ENCODE results near the gene TBC1D22A. TPM values are rescaled to one million over a fixed set of nuclear protein-coding genes. Genes with fewer than 3 reads are reported as not detected.

Gene TBC1D22A
- polyA plus RNA-seq, 2 donors: 15.1 to 17.4 TPM

GRCh38 chr22:47174671-47175112 is 412.2 kb downstream of the TBC1D22A start:
- Histone ChIP-seq H3K27ac (ENCODE audit: low read depth in 2 of 2, low read length in 1 of 2) (peak overlapping the region in 1 of 2 donors; percentile 34), H3K4me1 (ENCODE audit: control insufficient read depth in 2 of 2, insufficient read depth in 2 of 2, low read length in 1 of 2) (peaks cover 3 to 11% of the 10 kb centered on the region in 2 donors), H3K4me3 (ENCODE audit: low read depth in 1 of 2, low read length in 2 of 2) (no peak overlapping the region), H3K9me3 (ENCODE audit: control insufficient read depth in 2 of 2, insufficient read depth in 1 of 2, low read depth in 1 of 2, low read length in 1 of 2) (peaks cover 0 to 6% of the 10 kb centered on the region in 2 donors), H3K27me3 (ENCODE audit: control insufficient read depth in 1 of 2, insufficient read depth in 2 of 2, low read length in 2 of 2) (no peaks in the 10 kb centered on the region), H3K36me3 (ENCODE audit: control insufficient read depth in 2 of 2, insufficient read depth in 2 of 2, low read length in 1 of 2) (peaks cover 0 to 12% of the 10 kb centered on the region in 2 donors)
- 79 to 90% methylated on average over 12 to 14 of the region's 14 CpGs for WGBS, 2 donors

- WGBS, 2 donors: 77 to 83% methylated on average over 38 of the region's 38 CpGs
- peaks cover 3 to 11% of the 10 kb centered on the region in 2 donors for H3K4me1 ChIP-seq (ENCODE audit: control insufficient read depth in 2 of 2, insufficient read depth in 2 of 2, low read length in 1 of 2)
- no peak overlapping the region for H3K4me3 ChIP-seq (ENCODE audit: low read depth in 1 of 2, low read length in 2 of 2)
- H3K9me3 ChIP-seq (ENCODE audit: control insufficient read depth in 2 of 2, insufficient read depth in 1 of 2, low read depth in 1 of 2, low read length in 1 of 2): peaks cover 0 to 6% of the 10 kb centered on the region in 2 donors
- H3K36me3 ChIP-seq (ENCODE audit: control insufficient read depth in 2 of 2, insufficient read depth in 2 of 2, low read length in 1 of 2): peaks cover 0 to 12% of the 10 kb centered on the region in 2 donors
- H3K27me3 ChIP-seq (ENCODE audit: control insufficient read depth in 1 of 2, insufficient read depth in 2 of 2, low read length in 2 of 2): no peaks in the 10 kb centered on the region
- peak overlapping the region in 1 of 2 donors; percentile 34 for H3K27ac ChIP-seq (ENCODE audit: low read depth in 2 of 2, low read length in 1 of 2)
Measured at GRCh38 chr22:47175151-47176025, 412.9 kb downstream of the TBC1D22A start.

- no peak overlapping the region for H3K4me3 ChIP-seq (ENCODE audit: low read depth in 1 of 2, low read length in 2 of 2)
- 66 to 67% methylated on average over 9 of the region's 9 CpGs for WGBS, 2 donors
- no peaks in the 10 kb centered on the region for H3K27me3 ChIP-seq (ENCODE audit: control insufficient read depth in 1 of 2, insufficient read depth in 2 of 2, low read length in 2 of 2)
- peak overlapping the region in 1 of 2 donors; percentile 11 for H3K27ac ChIP-seq (ENCODE audit: low read depth in 2 of 2, low read length in 1 of 2)
- peaks cover 0 to 12% of the 10 kb centered on the region in 2 donors for H3K36me3 ChIP-seq (ENCODE audit: control insufficient read depth in 2 of 2, insufficient read depth in 2 of 2, low read length in 1 of 2)
- H3K9me3 ChIP-seq (ENCODE audit: control insufficient read depth in 2 of 2, insufficient read depth in 1 of 2, low read depth in 1 of 2, low read length in 1 of 2): peaks cover 0 to 6% of the 10 kb centered on the region in 2 donors
- H3K4me1 ChIP-seq (ENCODE audit: control insufficient read depth in 2 of 2, insufficient read depth in 2 of 2, low read length in 1 of 2): peaks cover 3 to 11% of the 10 kb centered on the region in 2 donors
Measured at GRCh38 chr22:47176026-47176389, 413.6 kb downstream of the TBC1D22A start.

- Histone ChIP-seq H3K27ac (ENCODE audit: low read depth in 2 of 2, low read length in 1 of 2) (no peak overlapping the region), H3K36me3 (ENCODE audit: control insufficient read depth in 2 of 2, insufficient read depth in 2 of 2, low read length in 1 of 2) (peaks cover 0 to 12% of the 10 kb centered on the region in 2 donors), H3K4me3 (ENCODE audit: low read depth in 1 of 2, low read length in 2 of 2) (no peak overlapping the region), H3K4me1 (ENCODE audit: control insufficient read depth in 2 of 2, insufficient read depth in 2 of 2, low read length in 1 of 2) (peaks cover 3 to 11% of the 10 kb centered on the region in 2 donors), H3K9me3 (ENCODE audit: control insufficient read depth in 2 of 2, insufficient read depth in 1 of 2, low read depth in 1 of 2, low read length in 1 of 2) (peaks cover 0 to 6% of the 10 kb centered on the region in 2 donors), H3K27me3 (ENCODE audit: control insufficient read depth in 1 of 2, insufficient read depth in 2 of 2, low read length in 2 of 2) (no peaks in the 10 kb centered on the region)
- 95% methylated on average over 24 of the region's 24 CpGs for WGBS, 2 donors
Measured at GRCh38 chr22:47176573-47177333, 414.3 kb downstream of the TBC1D22A start.

GRCh38 chr22:47177334-47177815 is 414.9 kb downstream of the TBC1D22A start:
- Histone ChIP-seq H3K27ac (ENCODE audit: low read depth in 2 of 2, low read length in 1 of 2) (no peak overlapping the region), H3K27me3 (ENCODE audit: control insufficient read depth in 1 of 2, insufficient read depth in 2 of 2, low read length in 2 of 2) (no peaks in the 10 kb centered on the region), H3K9me3 (ENCODE audit: control insufficient read depth in 2 of 2, insufficient read depth in 1 of 2, low read depth in 1 of 2, low read length in 1 of 2) (peaks cover 0 to 6% of the 10 kb centered on the region in 2 donors), H3K4me3 (ENCODE audit: low read depth in 1 of 2, low read length in 2 of 2) (no peak overlapping the region), H3K36me3 (ENCODE audit: control insufficient read depth in 2 of 2, insufficient read depth in 2 of 2, low read length in 1 of 2) (peaks cover 0 to 12% of the 10 kb centered on the region in 2 donors), H3K4me1 (ENCODE audit: control insufficient read depth in 2 of 2, insufficient read depth in 2 of 2, low read length in 1 of 2) (peaks cover 3 to 7% of the 10 kb centered on the region in 2 donors)
- WGBS, 2 donors: 95 to 96% methylated on average over 16 of the region's 16 CpGs

GRCh38 chr22:47178339-47178738 is 415.9 kb downstream of the TBC1D22A start:
- H3K36me3 ChIP-seq (ENCODE audit: control insufficient read depth in 2 of 2, insufficient read depth in 2 of 2, low read length in 1 of 2): peaks cover 0 to 11% of the 10 kb centered on the region in 2 donors
- no peak overlapping the region for H3K4me3 ChIP-seq (ENCODE audit: low read depth in 1 of 2, low read length in 2 of 2)
- H3K9me3 ChIP-seq (ENCODE audit: control insufficient read depth in 2 of 2, insufficient read depth in 1 of 2, low read depth in 1 of 2, low read length in 1 of 2): peaks cover 0 to 6% of the 10 kb centered on the region in 2 donors
- H3K27me3 ChIP-seq (ENCODE audit: control insufficient read depth in 1 of 2, insufficient read depth in 2 of 2, low read length in 2 of 2): no peaks in the 10 kb centered on the region
- H3K4me1 ChIP-seq (ENCODE audit: control insufficient read depth in 2 of 2, insufficient read depth in 2 of 2, low read length in 1 of 2): peaks cover 2 to 3% of the 10 kb centered on the region in 2 donors
- 97 to 98% methylated on average over 5 of the region's 5 CpGs for WGBS, 2 donors
- H3K27ac ChIP-seq (ENCODE audit: low read depth in 2 of 2, low read length in 1 of 2): no peak overlapping the region

GRCh38 chr22:47180796-47181195 is 418.3 kb downstream of the TBC1D22A start:
- Histone ChIP-seq H3K27ac (ENCODE audit: low read depth in 2 of 2, low read length in 1 of 2) (no peak overlapping the region), H3K27me3 (ENCODE audit: control insufficient read depth in 1 of 2, insufficient read depth in 2 of 2, low read length in 2 of 2) (no peaks in the 10 kb centered on the region), H3K36me3 (ENCODE audit: control insufficient read depth in 2 of 2, insufficient read depth in 2 of 2, low read length in 1 of 2) (no peaks in the 10 kb centered on the region), H3K4me1 (ENCODE audit: control insufficient read depth in 2 of 2, insufficient read depth in 2 of 2, low read length in 1 of 2) (no peaks in the 10 kb centered on the region), H3K4me3 (ENCODE audit: low read depth in 1 of 2, low read length in 2 of 2) (no peak overlapping the region), H3K9me3 (ENCODE audit: control insufficient read depth in 2 of 2, insufficient read depth in 1 of 2, low read depth in 1 of 2, low read length in 1 of 2) (peaks cover 0 to 6% of the 10 kb centered on the region in 2 donors)
- 87 to 90% methylated on average over 2 of the region's 2 CpGs for WGBS, 2 donors

GRCh38 chr22:47187176-47187957 is 424.9 kb downstream of the TBC1D22A start:
- Histone ChIP-seq H3K27me3 (ENCODE audit: control insufficient read depth in 1 of 2, insufficient read depth in 2 of 2, low read length in 2 of 2) (no peaks in the 10 kb centered on the region), H3K9me3 (ENCODE audit: control insufficient read depth in 2 of 2, insufficient read depth in 1 of 2, low read depth in 1 of 2, low read length in 1 of 2) (no peaks in the 10 kb centered on the region), H3K4me3 (ENCODE audit: low read depth in 1 of 2, low read length in 2 of 2) (no peak overlapping the region), H3K4me1 (ENCODE audit: control insufficient read depth in 2 of 2, insufficient read depth in 2 of 2, low read length in 1 of 2) (no peaks in the 10 kb centered on the region), H3K27ac (ENCODE audit: low read depth in 2 of 2, low read length in 1 of 2) (no peak overlapping the region), H3K36me3 (ENCODE audit: control insufficient read depth in 2 of 2, insufficient read depth in 2 of 2, low read length in 1 of 2) (no peaks in the 10 kb centered on the region)
- 87 to 90% methylated on average over 9 of the region's 9 CpGs for WGBS, 2 donors
